ENCODE measurements around the gene MICAL2. TPM values are rescaled to one million over a fixed set of nuclear protein-coding genes. Genes with fewer than 3 reads are reported as not detected.

The MICAL2 gene
- total RNA-seq, 2 experiments from 2014 or later, result 213 to 220 TPM

GRCh38 chr11:12200991-12201985 is 90.9 kb downstream of the MICAL2 start:
- H3K9me3 Mint-ChIP-seq, result peaks cover 10% of the 10 kb centered on the region
- DNase-seq, result no peak
- peak overlapping the region; percentile 98 for H3K27ac Mint-ChIP-seq
- H3K36me3 Mint-ChIP-seq, result peaks cover 78% of the 10 kb centered on the region
- peaks cover 90% of the 10 kb centered on the region for H3K4me1 Mint-ChIP-seq (ENCODE audit: low read depth)
- H3K4me3 Mint-ChIP-seq, result peak overlapping the region; percentile 26
- intact Hi-C loops (cut with micrococcal nuclease), result no loop called here
- no peaks in the 10 kb centered on the region for H3K27me3 Mint-ChIP-seq
- ChIA-PET POLR2A (interaction anchor here (1.4 to 5.0 kb wide), 4 partner anchors 11 to 50 kb away, joined by 3 to 27 read pairs (median 24); no protein-coding TSS in a partner anchor), CTCF (interaction anchor here (1.0 to 3.3 kb wide), 4 partner anchors 9 to 36 kb away, joined by 3 to 14 read pairs (median 6); no protein-coding TSS in a partner anchor)

- H3K27me3 Mint-ChIP-seq, result no peaks in the 10 kb centered on the region
- peaks cover 10% of the 10 kb centered on the region for H3K9me3 Mint-ChIP-seq
- peaks cover 92% of the 10 kb centered on the region for H3K4me1 Mint-ChIP-seq (ENCODE audit: low read depth)
- H3K4me3 Mint-ChIP-seq, result no peak overlapping the region
- ChIA-PET CTCF (no interaction called here), POLR2A (interaction anchor here (0.6 to 1.4 kb wide), 2 partner anchors 23 to 25 kb away, joined by 3 to 4 read pairs; no protein-coding TSS in a partner anchor)
- H3K27ac Mint-ChIP-seq, result no peak overlapping the region
- H3K36me3 Mint-ChIP-seq, result peaks cover 74% of the 10 kb centered on the region
- intact Hi-C loops (cut with micrococcal nuclease), result no loop called here
- DNase-seq, result no peak
Observed at GRCh38 chr11:12202661-12203310, 92.4 kb downstream of the MICAL2 start.

GRCh38 chr11:12204506-12204905 is 94.1 kb downstream of the MICAL2 start:
- ChIA-PET CTCF (interaction anchor here (1.0 to 3.9 kb wide), 2 partner anchors 28 to 32 kb away, joined by 3 to 20 read pairs; no protein-coding TSS in a partner anchor), POLR2A (interaction anchor here (1.4 to 4.2 kb wide), 3 partner anchors 9 to 53 kb away, joined by 4 to 19 read pairs (median 8); no protein-coding TSS in a partner anchor)
- no peak overlapping the region for H3K4me3 Mint-ChIP-seq
- peaks cover 77% of the 10 kb centered on the region for H3K36me3 Mint-ChIP-seq
- peak overlapping the region; percentile 29 for H3K27ac Mint-ChIP-seq
- intact Hi-C loops (cut with micrococcal nuclease), result no loop called here
- H3K27me3 Mint-ChIP-seq, result no peaks in the 10 kb centered on the region
- H3K9me3 Mint-ChIP-seq, result peaks cover 10% of the 10 kb centered on the region
- peaks cover 89% of the 10 kb centered on the region for H3K4me1 Mint-ChIP-seq (ENCODE audit: low read depth)
- DNase-seq, result no peak

- Mint-ChIP-seq H3K9me3 (peaks cover 10% of the 10 kb centered on the region), H3K27me3 (no peaks in the 10 kb centered on the region), H3K27ac (peak overlapping the region; percentile 87), H3K4me1 (ENCODE audit: low read depth) (peaks cover 81% of the 10 kb centered on the region), H3K36me3 (peaks cover 80% of the 10 kb centered on the region), H3K4me3 (peak overlapping the region; percentile 4)
- POLR2A ChIA-PET, result interaction anchor here (0.9 to 4.2 kb wide), 8 partner anchors 7 to 54 kb away, joined by 3 to 44 read pairs (median 10); no protein-coding TSS in a partner anchor
- CTCF ChIA-PET, result interaction anchor here (1.0 to 3.9 kb wide), 5 partner anchors 8 to 356 kb away, joined by 3 to 20 read pairs (median 5); no protein-coding TSS in a partner anchor
- no peak for DNase-seq
- intact Hi-C loops (cut with micrococcal nuclease), result no loop called here
Observed at GRCh38 chr11:12205330-12205729, 94.9 kb downstream of the MICAL2 start.

- peak overlapping the region; percentile 3 for H3K4me3 Mint-ChIP-seq
- DNase-seq, result no peak
- H3K36me3 Mint-ChIP-seq, result peaks cover 81% of the 10 kb centered on the region
- peaks cover 10% of the 10 kb centered on the region for H3K9me3 Mint-ChIP-seq
- H3K27ac Mint-ChIP-seq, result peak overlapping the region; percentile 87
- no peaks in the 10 kb centered on the region for H3K27me3 Mint-ChIP-seq
- intact Hi-C loops (cut with micrococcal nuclease), result no loop called here
- peaks cover 71% of the 10 kb centered on the region for H3K4me1 Mint-ChIP-seq (ENCODE audit: low read depth)
- ChIA-PET CTCF (interaction anchor here (2.5 to 3.9 kb wide), 3 partner anchors 9 to 120 kb away, joined by 10 to 20 read pairs (median 11); no protein-coding TSS in a partner anchor), POLR2A (interaction anchor here (1.2 to 4.2 kb wide), 11 partner anchors 8 to 69 kb away, joined by 3 to 44 read pairs (median 10); no protein-coding TSS in a partner anchor)
Observed at GRCh38 chr11:12206529-12206928, 96.1 kb downstream of the MICAL2 start.

GRCh38 chr11:12207384-12208150 is 97.2 kb downstream of the MICAL2 start:
- peak; percentile 84 for DNase-seq
- H3K4me1 Mint-ChIP-seq (ENCODE audit: low read depth), result peaks cover 69% of the 10 kb centered on the region
- intact Hi-C loops (cut with micrococcal nuclease), result loop anchor here (1.0 kb wide), 6 partner anchors 11 to 57 kb away; no protein-coding TSS in a partner anchor
- H3K36me3 Mint-ChIP-seq, result peaks cover 82% of the 10 kb centered on the region
- H3K9me3 Mint-ChIP-seq, result peaks cover 10% of the 10 kb centered on the region
- no peaks in the 10 kb centered on the region for H3K27me3 Mint-ChIP-seq
- POLR2A ChIA-PET, result interaction anchor here (0.7 to 4.2 kb wide), 19 partner anchors 9 to 120 kb away, joined by 3 to 44 read pairs (median 5); partner anchors contain the start of gene MICAL2
- peak overlapping the region; percentile 87 for H3K27ac Mint-ChIP-seq
- CTCF ChIA-PET, result interaction anchor here (0.8 to 3.9 kb wide), 12 partner anchors 8 to 124 kb away, joined by 3 to 20 read pairs (median 8); no protein-coding TSS in a partner anchor
- peak overlapping the region; percentile 14 for H3K4me3 Mint-ChIP-seq

- H3K27me3 Mint-ChIP-seq, result no peaks in the 10 kb centered on the region
- no peak overlapping the region for H3K4me3 Mint-ChIP-seq
- peak overlapping the region; percentile 43 for H3K27ac Mint-ChIP-seq
- peaks cover 82% of the 10 kb centered on the region for H3K36me3 Mint-ChIP-seq
- POLR2A ChIA-PET, result interaction anchor here (4.0 kb wide), 1 partner anchor 15 kb away, joined by 44 read pairs; no protein-coding TSS in a partner anchor
- DNase-seq, result no peak
- intact Hi-C loops (cut with micrococcal nuclease), result no loop called here
- peaks cover 2% of the 10 kb centered on the region for H3K9me3 Mint-ChIP-seq
- CTCF ChIA-PET, result interaction anchor here (1.1 to 2.3 kb wide), 3 partner anchors 10 to 161 kb away, joined by 3 to 10 read pairs (median 4); no protein-coding TSS in a partner anchor
- H3K4me1 Mint-ChIP-seq (ENCODE audit: low read depth), result peaks cover 68% of the 10 kb centered on the region
Observed at GRCh38 chr11:12209096-12209495, 98.7 kb downstream of the MICAL2 start.

DNA sequence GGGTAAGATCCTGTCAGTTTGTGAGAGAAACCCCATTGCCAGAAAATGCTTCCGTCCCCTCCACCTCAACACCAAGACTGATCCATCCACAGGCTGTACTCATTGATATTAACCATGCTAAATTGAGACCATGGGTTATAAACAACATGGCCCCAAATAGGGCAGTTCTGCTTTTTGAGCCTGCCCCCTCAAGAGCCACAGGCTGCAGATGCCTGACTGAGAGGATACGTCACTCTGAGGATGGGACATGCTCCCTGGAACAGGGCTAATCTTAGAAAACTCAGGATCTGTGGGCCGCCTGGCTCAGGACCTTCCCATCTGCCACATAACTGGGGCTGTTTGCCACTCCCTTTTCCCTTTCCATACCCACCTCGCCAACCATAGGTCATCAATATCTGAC is 99.8 kb downstream of the MICAL2 start:
- Mint-ChIP-seq H3K4me1 (ENCODE audit: low read depth) (peaks cover 64% of the 10 kb centered on the region), H3K4me3 (no peak overlapping the region), H3K9me3 (no peaks in the 10 kb centered on the region), H3K27ac (no peak overlapping the region), H3K36me3 (peaks cover 82% of the 10 kb centered on the region), H3K27me3 (no peaks in the 10 kb centered on the region)
- POLR2A ChIA-PET, result interaction anchor here (1.1 kb wide), 1 partner anchor 14 kb away, joined by 3 read pairs; no protein-coding TSS in a partner anchor
- DNase-seq, result no peak
- CTCF ChIA-PET, result interaction anchor here (1.2 to 1.6 kb wide), 2 partner anchors 10 to 26 kb away, joined by 3 to 6 read pairs; no protein-coding TSS in a partner anchor
- intact Hi-C loops (cut with micrococcal nuclease), result no loop called here

GRCh38 chr11:12211331-12212065 is 101.1 kb downstream of the MICAL2 start:
- no peaks in the 10 kb centered on the region for H3K27me3 Mint-ChIP-seq
- CTCF ChIA-PET, result interaction anchor here (0.6 kb wide), 1 partner anchor 35 kb away, joined by 3 read pairs; no protein-coding TSS in a partner anchor
- intact Hi-C loops (cut with micrococcal nuclease), result no loop called here
- no peaks in the 10 kb centered on the region for H3K9me3 Mint-ChIP-seq
- H3K36me3 Mint-ChIP-seq, result peaks cover 81% of the 10 kb centered on the region
- H3K27ac Mint-ChIP-seq, result peak overlapping the region; percentile 20
- no peak for DNase-seq
- peaks cover 51% of the 10 kb centered on the region for H3K4me1 Mint-ChIP-seq (ENCODE audit: low read depth)
- H3K4me3 Mint-ChIP-seq, result no peak overlapping the region
- POLR2A ChIA-PET, result interaction anchor here (2.0 kb wide), 1 partner anchor 13 kb away, joined by 8 read pairs; no protein-coding TSS in a partner anchor

DNA sequence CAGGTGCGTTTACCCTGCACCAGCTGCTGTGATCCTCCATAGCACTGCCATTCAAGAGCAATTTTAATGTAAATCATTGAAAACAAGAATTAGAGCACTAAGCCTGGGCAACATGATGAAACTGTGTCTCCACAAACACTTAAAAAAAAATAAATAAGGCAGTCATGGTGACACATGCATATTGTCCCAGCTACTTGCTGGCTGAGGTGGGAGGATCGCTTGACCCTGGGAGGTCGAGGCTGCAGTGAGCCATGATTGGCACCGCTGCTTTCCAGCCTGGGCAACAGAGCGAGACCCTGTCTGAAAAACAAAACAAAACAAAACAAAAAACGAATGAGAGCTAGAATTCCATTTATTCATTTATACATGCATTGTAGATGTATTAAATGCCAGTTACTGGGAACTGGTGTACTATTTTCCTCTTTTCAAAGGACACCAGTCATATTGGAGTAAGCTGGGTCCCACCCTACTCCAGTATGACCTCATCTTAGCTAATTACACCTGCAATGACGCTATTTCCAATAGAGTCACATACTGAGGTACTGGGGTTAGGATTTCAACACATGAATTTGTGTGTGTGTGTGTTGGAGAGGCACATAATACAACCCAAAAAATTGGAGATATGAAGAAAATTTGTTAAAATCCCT is 101.9 kb downstream of the MICAL2 start:
- peaks cover 43% of the 10 kb centered on the region for H3K4me1 Mint-ChIP-seq (ENCODE audit: low read depth)
- ChIA-PET CTCF (interaction anchor here (0.6 kb wide), 1 partner anchor 34 kb away, joined by 3 read pairs; no protein-coding TSS in a partner anchor), POLR2A (interaction anchor here (2.0 kb wide), 1 partner anchor 12 kb away, joined by 8 read pairs; no protein-coding TSS in a partner anchor)
- H3K9me3 Mint-ChIP-seq, result no peaks in the 10 kb centered on the region
- no peak overlapping the region for H3K4me3 Mint-ChIP-seq
- H3K27ac Mint-ChIP-seq, result no peak overlapping the region
- intact Hi-C loops (cut with micrococcal nuclease), result no loop called here
- no peak for DNase-seq
- H3K36me3 Mint-ChIP-seq, result peaks cover 78% of the 10 kb centered on the region
- no peaks in the 10 kb centered on the region for H3K27me3 Mint-ChIP-seq

Data from activated CD4-positive, alpha-beta memory T cell treated with anti-CD3 and anti-CD28 coated beads for 36 hours (primary cell).